Activated naive CD4-positive, alpha-beta T cell treated with anti-CD3 and anti-CD28 coated beads for 36 hours (primary cell): Measurements from ENCODE around the gene TOMM40L. TPM values are rescaled to one million over a fixed set of nuclear protein-coding genes. Genes with fewer than 3 reads are reported as not detected.
A peak's percentile ranks its signal among the peaks of the same experiment; 100 is the strongest.
"Not testable (repeated sequence)": the region's sequence is repeated elsewhere in the genome, so short reads cannot be mapped to it uniquely, and the experiment has no call there.

Source experiments
- CTCF ChIA-PET: fragments of 350-600 bp; sonication (Branson Sonifier 250); formaldehyde crosslinking; loops from one replicate; lab custom pipeline; 2021; ENCODE audit warnings: antibody characterized with exemption; lab: Charles Lee
- DNase-seq: peaks from one replicate; pipeline ENCODE4 v3.0.0-alpha.2; 2020
- H3K27ac Mint-ChIP-seq: one replicate; pipeline ENCODE4 v1.8.0; 2021; ENCODE audit warnings: mild to moderate bottlenecking, mixed read lengths
- H3K27me3 Mint-ChIP-seq: one replicate; pipeline ENCODE4 v1.8.0; 2021; ENCODE audit warnings: low read depth, mixed read lengths
- H3K36me3 Mint-ChIP-seq: one replicate; pipeline ENCODE4 v1.8.0; 2021; ENCODE audit warnings: low read depth, mixed read lengths
- H3K4me1 Mint-ChIP-seq: one replicate; pipeline ENCODE4 v1.8.0; 2021; ENCODE audit warnings: low read depth, mixed read lengths
- H3K4me3 Mint-ChIP-seq: one replicate; pipeline ENCODE4 v1.8.0; 2021; ENCODE audit warnings: mild to moderate bottlenecking, moderate library complexity, mixed read lengths
- H3K9me3 Mint-ChIP-seq: one replicate; pipeline ENCODE4 v1.8.0; 2021; ENCODE audit warnings: mixed read lengths
- intact Hi-C: fragments of 100-400 bp; cut with micrococcal nuclease; formaldehyde crosslinking; loops from one replicate; pipeline ENCODE4 v1.15.1; 2023
- total RNA-seq, 2 experiments: library from RNA; stranded (reverse); gene quantifications; one replicate each; pipeline ENCODE4 v1.2.3, GENCODE V29; 2021

The TOMM40L gene
- total RNA-seq, 2 experiments from 2014 or later = 13.2 to 14.3 TPM

- intact Hi-C loops = no loop called here
- Mint-ChIP-seq H3K27me3 (no peaks in the 10 kb centered on the region), H3K27ac (no peak overlapping the region), H3K4me1 (peaks cover 42% of the 10 kb centered on the region), H3K4me3 (no peak overlapping the region), H3K9me3 (no peaks in the 10 kb centered on the region), H3K36me3 (peaks cover 43% of the 10 kb centered on the region)
- CTCF ChIA-PET = no interaction called here
- no peak for DNase-seq
These were observed 11.5 kb upstream of the TOMM40L start for GRCh38 chr1:161214369-161214768.

GRCh38 chr1:161215076-161215475 is 10.8 kb upstream of the TOMM40L start, which contains the start of gene FCER1G:
Gene FCER1G (plus strand): TSS chr1:161215295. CDS start chr1:161215322, 27 bp downstream.
- no peak for DNase-seq
- Mint-ChIP-seq H3K27ac (no peak within 1 kb of the TSS), H3K9me3 (no peaks in the 10 kb centered on the region), H3K27me3 (no peaks in the 10 kb centered on the region), H3K4me1 (peaks cover 44% of the 10 kb centered on the region), H3K36me3 (peaks cover 36% of the 10 kb centered on the region), H3K4me3 (no peak within 1 kb of the TSS)
- intact Hi-C loops = no loop called here
- CTCF ChIA-PET = interaction anchor here (3.1 kb wide), 1 partner anchor 11 kb away, joined by 20 read pairs; the partner anchor contains the start of gene TOMM40L

GRCh38 chr1:161216945-161217712 is 8.7 kb upstream of the TOMM40L start:
- intact Hi-C loops = no loop called here
- Mint-ChIP-seq H3K36me3 (peaks cover 25% of the 10 kb centered on the region), H3K4me3 (no peak overlapping the region), H3K4me1 (peaks cover 55% of the 10 kb centered on the region), H3K27ac (no peak overlapping the region), H3K27me3 (no peaks in the 10 kb centered on the region), H3K9me3 (no peaks in the 10 kb centered on the region)
- DNase-seq = no peak
- CTCF ChIA-PET = interaction anchor here (0.9 to 13.2 kb wide), 5 partner anchors 9 to 165 kb away, joined by 4 to 196 read pairs (median 16); partner anchors contain the start of genes NDUFS2 and TOMM40L

GRCh38 chr1:161217831-161218230 is 8.0 kb upstream of the TOMM40L start:
- Mint-ChIP-seq H3K27me3 (no peaks in the 10 kb centered on the region), H3K4me3 (no peak overlapping the region), H3K4me1 (peaks cover 55% of the 10 kb centered on the region), H3K9me3 (no peaks in the 10 kb centered on the region), H3K27ac (no peak overlapping the region), H3K36me3 (peaks cover 22% of the 10 kb centered on the region)
- intact Hi-C loops = no loop called here
- CTCF ChIA-PET = interaction anchor here (0.6 to 13.2 kb wide), 5 partner anchors 8 to 73 kb away, joined by 3 to 196 read pairs (median 16); partner anchors contain the start of genes NDUFS2 and TOMM40L
- no peak for DNase-seq

- no peaks in the 10 kb centered on the region for H3K9me3 Mint-ChIP-seq
- H3K36me3 Mint-ChIP-seq = peaks cover 17% of the 10 kb centered on the region
- no peaks in the 10 kb centered on the region for H3K27me3 Mint-ChIP-seq
- intact Hi-C loops = no loop called here
- H3K4me1 Mint-ChIP-seq = peaks cover 55% of the 10 kb centered on the region
- no peak overlapping the region for H3K4me3 Mint-ChIP-seq
- DNase-seq = no peak
- H3K27ac Mint-ChIP-seq = peak overlapping the region; percentile 29
- CTCF ChIA-PET = interaction anchor here (0.6 to 13.2 kb wide), 8 partner anchors 8 to 164 kb away, joined by 3 to 196 read pairs (median 5); partner anchors contain the start of genes NDUFS2 and PPOX
These were observed 7.4 kb upstream of the TOMM40L start for GRCh38 chr1:161218301-161219077.

- H3K4me3 Mint-ChIP-seq = no peak overlapping the region
- no peaks in the 10 kb centered on the region for H3K27me3 Mint-ChIP-seq
- no peak overlapping the region for H3K27ac Mint-ChIP-seq
- DNase-seq = no peak
- H3K36me3 Mint-ChIP-seq = peaks cover 10% of the 10 kb centered on the region
- peaks cover 55% of the 10 kb centered on the region for H3K4me1 Mint-ChIP-seq
- no peaks in the 10 kb centered on the region for H3K9me3 Mint-ChIP-seq
- intact Hi-C loops = no loop called here
- CTCF ChIA-PET = interaction anchor here (0.6 to 13.2 kb wide), 9 partner anchors 10 to 163 kb away, joined by 3 to 196 read pairs (median 4); partner anchors contain the start of genes NDUFS2 and PPOX
These were observed 6.6 kb upstream of the TOMM40L start for GRCh38 chr1:161219078-161219892.

- no peak for DNase-seq
- peaks cover 52% of the 10 kb centered on the region for H3K4me1 Mint-ChIP-seq
- intact Hi-C loops = no loop called here
- CTCF ChIA-PET = interaction anchor here (0.8 to 13.2 kb wide), 6 partner anchors 9 to 163 kb away, joined by 3 to 196 read pairs (median 11); partner anchors contain the start of gene NDUFS2
- peaks cover 3% of the 10 kb centered on the region for H3K36me3 Mint-ChIP-seq
- H3K4me3 Mint-ChIP-seq = no peak overlapping the region
- no peaks in the 10 kb centered on the region for H3K27me3 Mint-ChIP-seq
- H3K9me3 Mint-ChIP-seq = no peaks in the 10 kb centered on the region
- no peak overlapping the region for H3K27ac Mint-ChIP-seq
These were observed 5.9 kb upstream of the TOMM40L start for GRCh38 chr1:161220002-161220401.

- Mint-ChIP-seq H3K27me3 (no peaks in the 10 kb centered on the region), H3K4me1 (peaks cover 58% of the 10 kb centered on the region), H3K4me3 (no peak overlapping the region), H3K9me3 (no peaks in the 10 kb centered on the region), H3K27ac (no peak overlapping the region), H3K36me3 (peaks cover 2% of the 10 kb centered on the region)
- CTCF ChIA-PET = interaction anchor here (0.6 to 13.2 kb wide), 10 partner anchors 15 to 265 kb away, joined by 3 to 196 read pairs (median 4); partner anchors contain the start of genes NDUFS2, PCP4L1 and PPOX
- no peak for DNase-seq
- intact Hi-C loops = no loop called here
These were observed 3.5 kb upstream of the TOMM40L start for GRCh38 chr1:161222175-161223019.

- no peak for DNase-seq
- Mint-ChIP-seq H3K4me1 (peaks cover 49% of the 10 kb centered on the region), H3K36me3 (peaks cover 17% of the 10 kb centered on the region), H3K27me3 (no peaks in the 10 kb centered on the region), H3K9me3 (no peaks in the 10 kb centered on the region), H3K27ac (no peak overlapping the region), H3K4me3 (no peak overlapping the region)
- intact Hi-C loops = no loop called here
- CTCF ChIA-PET = interaction anchor here (0.6 to 13.2 kb wide), 8 partner anchors 17 to 158 kb away, joined by 3 to 196 read pairs (median 16); partner anchors contain the start of genes ADAMTS4 and NDUFS2
These were observed 1.8 kb upstream of the TOMM40L start for GRCh38 chr1:161223805-161224694.

GRCh38 chr1:161224695-161225087 is 1.2 kb upstream of the TOMM40L start:
- Mint-ChIP-seq H3K27ac (peak overlapping the region; percentile 86), H3K4me1 (peaks cover 42% of the 10 kb centered on the region), H3K36me3 (peaks cover 22% of the 10 kb centered on the region)
- not testable (repeated sequence) for H3K9me3 Mint-ChIP-seq, DNase-seq, H3K4me3 Mint-ChIP-seq, H3K27me3 Mint-ChIP-seq
- CTCF ChIA-PET = interaction anchor here (1.5 to 13.2 kb wide), 8 partner anchors 8 to 158 kb away, joined by 7 to 196 read pairs (median 29); partner anchors contain the start of genes CFAP126, FCER1G and NDUFS2
- intact Hi-C loops = loop anchor here (1.0 to 5.0 kb wide), 7 partner anchors 14 to 143 kb away; partner anchors contain the start of genes CFAP126, NDUFS2, PPOX and SDHC
